Testis (tissue), 3 donors: ENCODE results near the gene EXD3. TPM values are rescaled to one million over a fixed set of nuclear protein-coding genes. Genes with fewer than 3 reads are reported as not detected.

Experiments
- DNase-seq: peaks from one replicate; pipeline ENCODE4 v3.0.0-alpha.2; 2019
- H3K27ac ChIP-seq, 2 donors: fragments of 200-600 bp; sonication (generic); one replicate each; pipeline ENCODE4 v1.5.1; 2019
- H3K27me3 ChIP-seq: fragments of 200-600 bp; sonication (generic); one replicate; pipeline ENCODE4 v1.5.1; 2019
- H3K36me3 ChIP-seq: fragments of 200-600 bp; sonication (generic); one replicate; pipeline ENCODE4 v1.5.1; 2017; ENCODE audit warnings: low read depth; ENCODE audit errors: missing control alignments
- H3K4me1 ChIP-seq: fragments of 200-600 bp; sonication (generic); one replicate; pipeline ENCODE4 v1.5.1; 2019
- H3K4me3 ChIP-seq, 2 donors: fragments of 200-600 bp; sonication (generic); one replicate each; pipeline ENCODE4 v1.5.1; 2017 to 2019
- H3K9me3 ChIP-seq: fragments of 200-600 bp; sonication (generic); one replicate; pipeline ENCODE4 v1.5.1; 2017
- CTCF ChIP-seq, 3 experiments: fragments of 450-650 bp in 2 of 3; fragments of 200-600 bp in 1 of 3; sonication (generic) in 1 of 3; IDR thresholded peaks; one replicate each; pipeline ENCODE4 v1.5.1; 2016 to 2019; ENCODE audit warnings: antibody characterized with exemption in 3 of 3, mild to moderate bottlenecking in 2 of 3, moderate library complexity in 1 of 3
- POLR2A ChIP-seq: fragments of 450-650 bp; IDR thresholded peaks from one replicate; pipeline ENCODE4 v1.6.1; 2017; ENCODE audit warnings: antibody characterized with exemption, mild to moderate bottlenecking, moderate library complexity
- WGBS, 2 donors: methylation state at CpG; one replicate each; pipeline ENCODE4 v1.1.5; 2018; 5-methylcytosine and 5-hydroxymethylcytosine counted together
- intact Hi-C: fragments of 100-400 bp; cut with DNase I; formaldehyde crosslinking; loops from one replicate; pipeline ENCODE4 v1.15.1; 2023; ENCODE audit warnings: low total_unique reads
- polyA plus RNA-seq: library from polyadenylated mRNA; stranded (reverse); fragments of 350-450 nt; fragmentation: Illumina TruSeq; extraction: RNeasy Lipid Tissue Mini Kit (QIAGEN cat#74804); gene quantifications from one replicate; pipeline ENCODE4 v1.2.3, GENCODE V29; 2014; ENCODE audit warnings: low read depth, low replicate concordance; ENCODE audit not compliant: insufficient read depth
- total RNA-seq, 2 donors: library from RNA; depleted of rRNA; stranded (reverse); fragments of >200 nt; gene quantifications; one replicate each; pipeline ENCODE4 v1.2.3, GENCODE V29; 2016

The EXD3 gene
- total and polyA plus RNA-seq, 3 donors from 2014 or later: 8.9 to 24.5 (median 15.5) TPM

- H3K9me3 ChIP-seq: no peaks in the 10 kb centered on the region
- no peak overlapping the region for H3K27ac ChIP-seq
- no peaks in the 10 kb centered on the region for H3K27me3 ChIP-seq
- H3K4me3 ChIP-seq: no peak overlapping the region
- no peak for TF ChIP-seq POLR2A
- TF ChIP-seq CTCF (IDR thresholded peaks at IDR 0.05): no peak
- no peaks in the 10 kb centered on the region for H3K36me3 ChIP-seq
- no peak for DNase-seq
- H3K4me1 ChIP-seq: peaks cover 31% of the 10 kb centered on the region
- intact Hi-C loops: loop anchor here (10.0 kb wide), 1 partner anchor 95 kb away; no protein-coding TSS in a partner anchor
- 86 to 97% methylated on average over 5 to 15 of the region's 15 CpGs for WGBS, 2 donors
Measured at GRCh38 chr9:137309368-137310188, 113.4 kb downstream of the EXD3 start.

GRCh38 chr9:137308057-137308619 is 114.8 kb downstream of the EXD3 start:
- H3K4me1 ChIP-seq: peaks cover 31% of the 10 kb centered on the region
- no peak overlapping the region for H3K27ac ChIP-seq
- intact Hi-C loops: no loop called here
- no peak for DNase-seq
- no peak overlapping the region for H3K4me3 ChIP-seq
- no peak for TF ChIP-seq CTCF (IDR thresholded peaks at IDR 0.05)
- TF ChIP-seq POLR2A: no peak
- H3K36me3 ChIP-seq: no peaks in the 10 kb centered on the region
- H3K9me3 ChIP-seq: no peaks in the 10 kb centered on the region
- H3K27me3 ChIP-seq: no peaks in the 10 kb centered on the region
- WGBS, 2 donors: 56 to 71% methylated on average over 7 to 20 of the region's 20 CpGs

- peaks cover 36% of the 10 kb centered on the region for H3K4me1 ChIP-seq
- H3K4me3 ChIP-seq: no peak overlapping the region
- H3K9me3 ChIP-seq: no peaks in the 10 kb centered on the region
- H3K27ac ChIP-seq: no peak overlapping the region
- H3K36me3 ChIP-seq: no peaks in the 10 kb centered on the region
- H3K27me3 ChIP-seq: no peaks in the 10 kb centered on the region
- no peak for DNase-seq
- TF ChIP-seq CTCF (IDR thresholded peaks at IDR 0.05) (no peak), POLR2A (no peak)
- 50 to 75% methylated on average over 4 to 28 of the region's 30 CpGs for WGBS, 2 donors
- intact Hi-C loops: no loop called here
Measured at GRCh38 chr9:137307255-137308056, 115.5 kb downstream of the EXD3 start.

- 38 to 80% methylated on average over 1 to 15 of the region's 23 CpGs for WGBS, 2 donors
- no peak for DNase-seq
- intact Hi-C loops: no loop called here
- Histone ChIP-seq H3K27me3 (no peaks in the 10 kb centered on the region), H3K4me3 (no peak overlapping the region), H3K9me3 (no peaks in the 10 kb centered on the region), H3K4me1 (peaks cover 36% of the 10 kb centered on the region), H3K27ac (no peak overlapping the region), H3K36me3 (no peaks in the 10 kb centered on the region)
- TF ChIP-seq POLR2A (no peak), CTCF (IDR thresholded peaks at IDR 0.05) (no peak)
Measured at GRCh38 chr9:137306850-137307254, 116.1 kb downstream of the EXD3 start.
